Measurements from ENCODE around the gene PAPSS2. TPM values are rescaled to one million over a fixed set of nuclear protein-coding genes. Genes with fewer than 3 reads are reported as not detected.

PAPSS2 gene
- total RNA-seq, 1 experiment from 2014 or later, result 22.1 TPM

DNA sequence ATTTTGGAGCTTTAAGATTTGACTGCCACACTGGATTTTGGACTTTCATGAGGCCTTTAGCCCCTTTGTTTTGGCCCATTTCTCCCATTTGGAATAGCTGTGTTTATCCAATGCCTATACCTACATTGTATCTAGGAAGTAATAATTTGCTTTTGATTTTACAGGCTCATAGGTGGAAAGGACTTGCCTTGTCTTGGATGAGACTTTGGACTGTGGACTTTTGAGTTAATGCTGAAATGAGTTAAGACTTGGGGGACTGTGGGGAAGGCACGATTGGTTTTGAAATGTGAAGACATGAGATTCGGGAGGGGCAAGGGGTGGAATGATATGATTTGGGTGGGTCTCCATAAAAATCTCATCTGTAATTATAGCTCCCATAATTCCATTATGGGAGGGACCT, 47.6 kb upstream of the PAPSS2 start (continued):
- TF ChIP-seq, protein P1, sequence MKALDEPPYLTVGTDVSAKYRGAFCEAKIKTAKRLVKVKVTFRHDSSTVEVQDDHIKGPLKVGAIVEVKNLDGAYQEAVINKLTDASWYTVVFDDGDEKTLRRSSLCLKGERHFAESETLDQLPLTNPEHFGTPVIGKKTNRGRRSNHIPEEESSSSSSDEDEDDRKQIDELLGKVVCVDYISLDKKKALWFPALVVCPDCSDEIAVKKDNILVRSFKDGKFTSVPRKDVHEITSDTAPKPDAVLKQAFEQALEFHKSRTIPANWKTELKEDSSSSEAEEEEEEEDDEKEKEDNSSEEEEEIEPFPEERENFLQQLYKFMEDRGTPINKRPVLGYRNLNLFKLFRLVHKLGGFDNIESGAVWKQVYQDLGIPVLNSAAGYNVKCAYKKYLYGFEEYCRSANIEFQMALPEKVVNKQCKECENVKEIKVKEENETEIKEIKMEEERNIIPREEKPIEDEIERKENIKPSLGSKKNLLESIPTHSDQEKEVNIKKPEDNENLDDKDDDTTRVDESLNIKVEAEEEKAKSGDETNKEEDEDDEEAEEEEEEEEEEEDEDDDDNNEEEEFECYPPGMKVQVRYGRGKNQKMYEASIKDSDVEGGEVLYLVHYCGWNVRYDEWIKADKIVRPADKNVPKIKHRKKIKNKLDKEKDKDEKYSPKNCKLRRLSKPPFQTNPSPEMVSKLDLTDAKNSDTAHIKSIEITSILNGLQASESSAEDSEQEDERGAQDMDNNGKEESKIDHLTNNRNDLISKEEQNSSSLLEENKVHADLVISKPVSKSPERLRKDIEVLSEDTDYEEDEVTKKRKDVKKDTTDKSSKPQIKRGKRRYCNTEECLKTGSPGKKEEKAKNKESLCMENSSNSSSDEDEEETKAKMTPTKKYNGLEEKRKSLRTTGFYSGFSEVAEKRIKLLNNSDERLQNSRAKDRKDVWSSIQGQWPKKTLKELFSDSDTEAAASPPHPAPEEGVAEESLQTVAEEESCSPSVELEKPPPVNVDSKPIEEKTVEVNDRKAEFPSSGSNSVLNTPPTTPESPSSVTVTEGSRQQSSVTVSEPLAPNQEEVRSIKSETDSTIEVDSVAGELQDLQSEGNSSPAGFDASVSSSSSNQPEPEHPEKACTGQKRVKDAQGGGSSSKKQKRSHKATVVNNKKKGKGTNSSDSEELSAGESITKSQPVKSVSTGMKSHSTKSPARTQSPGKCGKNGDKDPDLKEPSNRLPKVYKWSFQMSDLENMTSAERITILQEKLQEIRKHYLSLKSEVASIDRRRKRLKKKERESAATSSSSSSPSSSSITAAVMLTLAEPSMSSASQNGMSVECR (CRISPR knock-in tag; IDR thresholded peaks at IDR 0.05; ENCODE audit: borderline replicate concordance), result no peak
- no peak for TF ChIP-seq TP53 (CRISPR knock-in tag; IDR thresholded peaks at IDR 0.05)

DNA sequence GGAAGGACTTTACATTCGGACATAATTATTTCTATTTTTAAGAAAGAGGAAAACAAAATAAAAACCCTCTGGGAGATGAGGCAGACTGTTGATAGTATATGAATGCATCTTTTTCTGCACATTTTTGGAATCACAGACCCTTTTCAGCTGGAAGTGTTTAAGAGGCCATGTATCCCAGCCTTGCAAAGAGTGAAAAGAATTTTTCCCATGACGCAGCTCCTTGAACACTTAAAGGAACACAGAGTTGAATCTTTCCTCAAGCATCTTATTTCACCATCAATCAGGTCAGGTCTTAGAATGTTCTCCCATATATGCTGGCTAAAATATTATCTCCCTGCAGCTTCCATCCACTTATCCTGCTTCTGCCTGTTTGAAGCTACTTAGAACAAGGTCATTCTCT, 45.9 kb upstream of the PAPSS2 start:
- ATAC-seq (no peak), DNase-seq (ENCODE audit: low spot score) (no peak)
- peaks cover 25% of the 10 kb centered on the region for H3K4me1 Mint-ChIP-seq
- no peak overlapping the region for H3K4me3 Mint-ChIP-seq
- no peak overlapping the region for H3K27ac Mint-ChIP-seq
- H3K27me3 Mint-ChIP-seq (ENCODE audit: low read depth), result no peaks in the 10 kb centered on the region
- ChIA-PET CTCF (interaction anchor here (0.7 kb wide), 1 partner anchor 677 kb away, joined by 3 read pairs; no protein-coding TSS in a partner anchor), POLR2A (no interaction called here)
- H3K36me3 Mint-ChIP-seq, result peaks cover 23% of the 10 kb centered on the region
- peaks cover 38% of the 10 kb centered on the region for H3K9me3 Mint-ChIP-seq
- no peak for TF ChIP-seq SOX15 (CRISPR knock-in tag; IDR thresholded peaks at IDR 0.05)
- TF ChIP-seq, protein P2, sequence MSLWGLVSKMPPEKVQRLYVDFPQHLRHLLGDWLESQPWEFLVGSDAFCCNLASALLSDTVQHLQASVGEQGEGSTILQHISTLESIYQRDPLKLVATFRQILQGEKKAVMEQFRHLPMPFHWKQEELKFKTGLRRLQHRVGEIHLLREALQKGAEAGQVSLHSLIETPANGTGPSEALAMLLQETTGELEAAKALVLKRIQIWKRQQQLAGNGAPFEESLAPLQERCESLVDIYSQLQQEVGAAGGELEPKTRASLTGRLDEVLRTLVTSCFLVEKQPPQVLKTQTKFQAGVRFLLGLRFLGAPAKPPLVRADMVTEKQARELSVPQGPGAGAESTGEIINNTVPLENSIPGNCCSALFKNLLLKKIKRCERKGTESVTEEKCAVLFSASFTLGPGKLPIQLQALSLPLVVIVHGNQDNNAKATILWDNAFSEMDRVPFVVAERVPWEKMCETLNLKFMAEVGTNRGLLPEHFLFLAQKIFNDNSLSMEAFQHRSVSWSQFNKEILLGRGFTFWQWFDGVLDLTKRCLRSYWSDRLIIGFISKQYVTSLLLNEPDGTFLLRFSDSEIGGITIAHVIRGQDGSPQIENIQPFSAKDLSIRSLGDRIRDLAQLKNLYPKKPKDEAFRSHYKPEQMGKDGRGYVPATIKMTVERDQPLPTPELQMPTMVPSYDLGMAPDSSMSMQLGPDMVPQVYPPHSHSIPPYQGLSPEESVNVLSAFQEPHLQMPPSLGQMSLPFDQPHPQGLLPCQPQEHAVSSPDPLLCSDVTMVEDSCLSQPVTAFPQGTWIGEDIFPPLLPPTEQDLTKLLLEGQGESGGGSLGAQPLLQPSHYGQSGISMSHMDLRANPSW (CRISPR knock-in tag; conservative IDR thresholded peaks at IDR 0.05; ENCODE audit: low read depth), result no peak
- TF ChIP-seq NR3C1 (CRISPR knock-in tag; conservative IDR thresholded peaks at IDR 0.05; ENCODE audit: low read depth), result no peak
- no peak for TF ChIP-seq AFF4 (CRISPR knock-in tag; IDR thresholded peaks at IDR 0.05; ENCODE audit: borderline replicate concordance)
- TF ChIP-seq ZNF425 (CRISPR knock-in tag; conservative IDR thresholded peaks at IDR 0.05), result no peak
- no peak for TF ChIP-seq NR2C2 (CRISPR knock-in tag; IDR thresholded peaks at IDR 0.05)
- no peak for TF ChIP-seq CBFB (CRISPR knock-in tag; IDR thresholded peaks at IDR 0.05; ENCODE audit: low read depth)
- TF ChIP-seq GRHL2 (CRISPR knock-in tag; IDR thresholded peaks at IDR 0.05; ENCODE audit: insufficient replicate concordance, severe bottlenecking), result no peak
- TF ChIP-seq TCF7 (CRISPR knock-in tag; IDR thresholded peaks at IDR 0.05; ENCODE audit: low read depth), result no peak
- no peak for TF ChIP-seq FOXJ3 (CRISPR knock-in tag; IDR thresholded peaks at IDR 0.05; ENCODE audit: borderline replicate concordance)
- no peak for TF ChIP-seq ZNF121 (CRISPR knock-in tag; IDR thresholded peaks at IDR 0.05)
- no peak for TF ChIP-seq KAT7 (CRISPR knock-in tag; IDR thresholded peaks at IDR 0.05; ENCODE audit: borderline replicate concordance)
- TF ChIP-seq IRF2 (CRISPR knock-in tag; IDR thresholded peaks at IDR 0.05; ENCODE audit: borderline replicate concordance, low read depth), result no peak
- TF ChIP-seq, protein P3, sequence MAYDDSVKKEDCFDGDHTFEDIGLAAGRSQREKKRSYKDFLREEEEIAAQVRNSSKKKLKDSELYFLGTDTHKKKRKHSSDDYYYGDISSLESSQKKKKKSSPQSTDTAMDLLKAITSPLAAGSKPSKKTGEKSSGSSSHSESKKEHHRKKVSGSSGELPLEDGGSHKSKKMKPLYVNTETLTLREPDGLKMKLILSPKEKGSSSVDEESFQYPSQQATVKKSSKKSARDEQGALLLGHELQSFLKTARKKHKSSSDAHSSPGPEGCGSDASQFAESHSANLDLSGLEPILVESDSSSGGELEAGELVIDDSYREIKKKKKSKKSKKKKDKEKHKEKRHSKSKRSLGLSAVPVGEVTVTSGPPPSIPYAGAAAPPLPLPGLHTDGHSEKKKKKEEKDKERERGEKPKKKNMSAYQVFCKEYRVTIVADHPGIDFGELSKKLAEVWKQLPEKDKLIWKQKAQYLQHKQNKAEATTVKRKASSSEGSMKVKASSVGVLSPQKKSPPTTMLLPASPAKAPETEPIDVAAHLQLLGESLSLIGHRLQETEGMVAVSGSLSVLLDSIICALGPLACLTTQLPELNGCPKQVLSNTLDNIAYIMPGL (CRISPR knock-in tag; IDR thresholded peaks at IDR 0.05), result no peak
- TF ChIP-seq MXD4 (CRISPR knock-in tag; IDR thresholded peaks at IDR 0.05; ENCODE audit: borderline replicate concordance), result no peak
- no peak for TF ChIP-seq USF2 (CRISPR knock-in tag; IDR thresholded peaks at IDR 0.05)
- TF ChIP-seq, protein P4, sequence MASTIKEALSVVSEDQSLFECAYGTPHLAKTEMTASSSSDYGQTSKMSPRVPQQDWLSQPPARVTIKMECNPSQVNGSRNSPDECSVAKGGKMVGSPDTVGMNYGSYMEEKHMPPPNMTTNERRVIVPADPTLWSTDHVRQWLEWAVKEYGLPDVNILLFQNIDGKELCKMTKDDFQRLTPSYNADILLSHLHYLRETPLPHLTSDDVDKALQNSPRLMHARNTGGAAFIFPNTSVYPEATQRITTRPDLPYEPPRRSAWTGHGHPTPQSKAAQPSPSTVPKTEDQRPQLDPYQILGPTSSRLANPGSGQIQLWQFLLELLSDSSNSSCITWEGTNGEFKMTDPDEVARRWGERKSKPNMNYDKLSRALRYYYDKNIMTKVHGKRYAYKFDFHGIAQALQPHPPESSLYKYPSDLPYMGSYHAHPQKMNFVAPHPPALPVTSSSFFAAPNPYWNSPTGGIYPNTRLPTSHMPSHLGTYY (CRISPR knock-in tag; IDR thresholded peaks at IDR 0.05), result no peak

Data from WTC11 (cell line).